H1 (cell line): Measurements from ENCODE around the gene KLHL7. TPM values are rescaled to one million over a fixed set of nuclear protein-coding genes. Genes with fewer than 3 reads are reported as not detected.

Experiments
- BCL11A ChIP-seq, 2 experiments: IDR thresholded peaks; one replicate each; pipeline ENCODE4 v1.6.1; 2011; ENCODE audit warnings: low read depth in 2 of 2, low read length in 2 of 2, mild to moderate bottlenecking in 2 of 2
- CREB1 ChIP-seq: IDR thresholded peaks from 2 replicates; pipeline ENCODE4 v1.6.1; 2012; ENCODE audit warnings: inconsistent platforms
- NRF1 ChIP-seq: IDR thresholded peaks from 2 replicates; pipeline ENCODE4 v1.6.1; 2011; ENCODE audit warnings: mild to moderate bottlenecking, low read depth, low read length, improper control_type of control experiment
- SP4 ChIP-seq: IDR thresholded peaks from 2 replicates; pipeline ENCODE4 v1.6.1; 2012; ENCODE audit warnings: low read length, inconsistent platforms
- polyA plus RNA-seq, 7 experiments: library from polyadenylated mRNA; depleted of rRNA in 3 of 7; stranded (reverse) in 5 of 7; unstranded in 2 of 7; fragments of >200 nt in 5 of 7; fragments of 200-250 nt in 2 of 7; gene quantifications; 1 replicate in 5 of 7; 2 replicates in 1 of 7; 4 replicates in 1 of 7; pipeline versions ENCODE4 v1.2.1 to v1.2.3, GENCODE V29; 2011 to 2013; ENCODE audit warnings: missing spikeins in 2 of 7, mixed read lengths in 2 of 7
- total RNA-seq: library from RNA; stranded (reverse); fragmentation: NEBNext Ultra II Directional; extraction: Animal tissue kit (Norgen Biotek cat#: 25700); gene quantifications from 2 replicates; pipeline ENCODE4 v1.2.1, GENCODE V29; 2021

Gene KLHL7
- total and polyA plus RNA-seq, 2 of the 8 experiments (the other 6 are each of a cell fraction or from before 2014, with no cell fraction given) = 65.3 to 115 TPM

GRCh38 chr7:23207021-23207420 lies 101.4 kb downstream of the KLHL7 start (continued):
- TF ChIP-seq SP4 (no peak), NRF1 (no peak), BCL11A (IDR thresholded peaks at IDR 0.05; ENCODE audit: low read depth in 2 of 2, low read length in 2 of 2) (no peak), CREB1 (no peak)
